Parathyroid adenoma (tissue), 2 donors: ENCODE data around the gene SMARCD3.

ENCODE experiments used
- H2AFZ ChIP-seq: fragments of 300-600 bp; sonication (generic); one replicate; pipeline ENCODE4 v1.7.0; 2017; ENCODE audit warnings: antibody characterized with exemption, mild to moderate bottlenecking
- H3K27ac ChIP-seq: fragments of 300-600 bp; sonication (generic); one replicate; pipeline ENCODE4 v1.7.0; 2017
- H3K27me3 ChIP-seq: fragments of 300-600 bp; sonication (generic); one replicate; pipeline ENCODE4 v1.7.0; 2017; ENCODE audit warnings: low read length; ENCODE audit not compliant: control insufficient read depth, insufficient read depth
- H3K36me3 ChIP-seq: fragments of 300-600 bp; sonication (generic); one replicate; pipeline ENCODE4 v1.7.0; 2017; ENCODE audit warnings: low read length; ENCODE audit not compliant: control insufficient read depth, insufficient read depth
- H3K4me1 ChIP-seq: fragments of 300-600 bp; sonication (generic); one replicate; pipeline ENCODE4 v1.7.0; 2017; ENCODE audit warnings: control low read depth
- H3K4me2 ChIP-seq: fragments of 300-600 bp; sonication (generic); one replicate; pipeline ENCODE4 v1.7.0; 2017; ENCODE audit warnings: low read length
- H3K4me3 ChIP-seq: fragments of 300-600 bp; sonication (generic); one replicate; pipeline ENCODE4 v1.7.0; 2017; ENCODE audit warnings: low read depth, low read length
- H3K79me2 ChIP-seq: fragments of 300-600 bp; sonication (generic); one replicate; pipeline ENCODE4 v1.7.0; 2017; ENCODE audit warnings: control low read depth
- H3K9ac ChIP-seq: fragments of 300-600 bp; sonication (generic); one replicate; pipeline ENCODE4 v1.7.0; 2017; ENCODE audit warnings: mild to moderate bottlenecking
- H3K9me3 ChIP-seq: fragments of 300-600 bp; sonication (generic); one replicate; pipeline ENCODE4 v1.7.0; 2017; ENCODE audit warnings: low read length; ENCODE audit not compliant: control insufficient read depth
- TF ChIP-seq, protein P1 (sequence below): fragments of 300-600 bp; sonication (generic); IDR thresholded peaks from one replicate; pipeline ENCODE4 v1.7.0; 2017; ENCODE audit warnings: antibody characterized with exemption, mild to moderate bottlenecking
- donor health status: primary hyperparathyroidism.

SMARCD3 gene

DNA sequence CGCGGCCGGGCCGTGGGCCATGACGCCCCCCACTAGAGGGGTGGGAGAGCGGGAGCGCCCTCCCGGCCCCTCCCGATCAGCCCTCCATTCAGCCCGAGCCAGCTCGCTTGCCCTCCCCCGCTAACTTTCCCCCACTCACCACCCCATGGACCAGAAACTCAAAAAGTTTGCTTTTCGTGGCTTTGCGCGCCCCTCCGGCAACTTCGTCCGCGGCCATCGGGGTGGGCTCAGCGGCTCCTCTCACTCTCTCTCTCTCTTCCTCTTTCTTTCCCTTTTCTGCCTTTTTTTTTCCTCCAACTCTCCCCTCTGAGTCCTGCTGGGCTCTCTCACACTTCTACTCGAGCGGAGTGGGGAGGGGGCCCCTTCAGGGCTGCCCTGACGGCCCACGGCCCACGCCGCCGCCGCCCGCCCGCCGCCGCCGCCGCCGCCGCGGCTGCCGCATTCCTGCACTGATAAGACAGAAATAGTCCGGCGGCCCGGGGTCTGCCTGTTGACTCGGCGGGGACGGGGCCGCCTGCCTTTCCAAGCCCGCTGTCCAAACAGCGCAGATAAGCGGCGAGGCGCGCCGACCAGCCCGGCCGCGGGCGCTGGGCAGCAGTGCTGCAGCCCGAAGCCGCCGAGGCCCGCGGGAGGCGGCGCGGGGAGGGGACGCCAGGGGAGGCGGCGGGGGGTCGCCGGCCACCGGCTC is at the start of gene SMARCD3:
Gene SMARCD3, minus strand, starts transcription at position 349 of the 688 bp plus-strand sequence. Its CDS starts 132 bp downstream, at position 217.
- H3K79me2 ChIP-seq, result no peaks in the 10 kb centered on the region
- no peaks in the 10 kb centered on the region for H3K36me3 ChIP-seq
- peak within 1 kb of the TSS; percentile 75 for H3K4me3 ChIP-seq
- no peaks in the 10 kb centered on the region for H3K27me3 ChIP-seq
- H3K9me3 ChIP-seq, result no peaks in the 10 kb centered on the region
- TF ChIP-seq, protein P1, sequence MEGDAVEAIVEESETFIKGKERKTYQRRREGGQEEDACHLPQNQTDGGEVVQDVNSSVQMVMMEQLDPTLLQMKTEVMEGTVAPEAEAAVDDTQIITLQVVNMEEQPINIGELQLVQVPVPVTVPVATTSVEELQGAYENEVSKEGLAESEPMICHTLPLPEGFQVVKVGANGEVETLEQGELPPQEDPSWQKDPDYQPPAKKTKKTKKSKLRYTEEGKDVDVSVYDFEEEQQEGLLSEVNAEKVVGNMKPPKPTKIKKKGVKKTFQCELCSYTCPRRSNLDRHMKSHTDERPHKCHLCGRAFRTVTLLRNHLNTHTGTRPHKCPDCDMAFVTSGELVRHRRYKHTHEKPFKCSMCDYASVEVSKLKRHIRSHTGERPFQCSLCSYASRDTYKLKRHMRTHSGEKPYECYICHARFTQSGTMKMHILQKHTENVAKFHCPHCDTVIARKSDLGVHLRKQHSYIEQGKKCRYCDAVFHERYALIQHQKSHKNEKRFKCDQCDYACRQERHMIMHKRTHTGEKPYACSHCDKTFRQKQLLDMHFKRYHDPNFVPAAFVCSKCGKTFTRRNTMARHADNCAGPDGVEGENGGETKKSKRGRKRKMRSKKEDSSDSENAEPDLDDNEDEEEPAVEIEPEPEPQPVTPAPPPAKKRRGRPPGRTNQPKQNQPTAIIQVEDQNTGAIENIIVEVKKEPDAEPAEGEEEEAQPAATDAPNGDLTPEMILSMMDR, result no peak
- peak within 1 kb of the TSS; percentile 90 for H2AFZ ChIP-seq
- H3K9ac ChIP-seq, result peak within 1 kb of the TSS; percentile 50
- H3K4me1 ChIP-seq, result peaks cover 35% of the 10 kb centered on the region
- peak within 1 kb of the TSS; percentile 95 for H3K4me2 ChIP-seq
- H3K27ac ChIP-seq, result peak within 1 kb of the TSS; percentile 89

DNA sequence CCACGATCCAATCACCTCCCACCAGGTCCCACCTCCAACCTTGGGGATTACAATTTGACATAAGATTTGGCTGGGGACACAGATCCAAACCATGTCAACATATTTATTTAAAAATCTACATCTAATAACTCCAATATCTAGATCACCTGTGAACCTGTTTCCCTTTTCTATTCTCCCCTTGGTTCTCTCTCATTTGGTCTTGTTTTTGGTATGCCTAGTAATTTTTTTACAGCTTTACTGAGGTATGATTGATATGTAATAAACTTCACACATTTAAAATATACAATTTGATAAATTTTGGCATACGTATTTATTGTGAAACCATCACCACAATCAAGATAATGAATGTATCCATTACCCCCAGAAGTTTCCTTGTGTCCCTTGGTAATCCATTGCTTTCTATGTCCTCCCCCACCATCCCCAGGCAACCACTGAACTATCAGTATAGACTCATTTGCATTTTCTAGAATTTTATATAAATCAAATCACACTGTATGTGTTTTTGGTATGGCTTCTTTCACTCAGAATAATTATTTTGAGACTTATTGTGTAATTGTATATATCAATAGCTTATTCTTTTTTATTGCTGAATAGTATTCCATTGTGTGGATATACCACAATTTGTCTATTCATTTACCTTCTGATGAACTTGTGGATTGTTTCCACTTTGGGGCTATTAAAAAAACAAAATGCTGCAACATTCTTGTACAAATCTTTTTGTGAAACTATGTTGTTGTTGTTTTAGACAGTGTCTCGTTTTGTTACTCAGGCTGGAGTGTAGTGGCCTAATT is 47.9 kb upstream of the SMARCD3 start:
- H3K4me1 ChIP-seq, result no peaks in the 10 kb centered on the region
- H3K4me3 ChIP-seq, result no peak overlapping the region
- no peaks in the 10 kb centered on the region for H3K36me3 ChIP-seq
- H2AFZ ChIP-seq, result no peak overlapping the region
- H3K4me2 ChIP-seq, result no peak overlapping the region
- H3K9me3 ChIP-seq, result no peaks in the 10 kb centered on the region
- H3K9ac ChIP-seq, result no peak overlapping the region
- H3K79me2 ChIP-seq, result no peaks in the 10 kb centered on the region
- TF ChIP-seq, protein P1, result no peak
- H3K27me3 ChIP-seq, result no peaks in the 10 kb centered on the region
- H3K27ac ChIP-seq, result no peak overlapping the region

DNA sequence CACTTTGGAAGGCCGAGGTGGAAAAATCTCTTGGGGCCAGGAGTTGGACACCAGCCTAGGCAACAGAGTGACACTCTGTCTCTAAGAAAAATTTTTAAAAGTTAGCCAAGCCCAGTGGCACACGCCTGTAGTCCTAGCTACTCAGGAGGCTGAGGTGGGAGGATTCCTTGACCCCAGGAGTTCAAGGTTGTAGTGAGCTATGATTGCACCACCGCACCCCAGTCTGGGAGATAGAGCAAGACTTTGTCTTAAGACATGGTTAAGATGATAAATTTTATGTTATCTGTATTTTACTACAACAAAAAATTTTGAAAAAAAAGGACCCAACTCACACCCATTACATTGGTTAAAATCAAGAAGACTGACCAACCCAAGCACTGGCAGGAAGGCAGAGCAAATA is 44.4 kb upstream of the SMARCD3 start:
- Histone ChIP-seq H3K4me1 (no peaks in the 10 kb centered on the region), H3K9ac (no peak overlapping the region), H3K27ac (no peak overlapping the region), H3K9me3 (no peaks in the 10 kb centered on the region), H3K36me3 (no peaks in the 10 kb centered on the region), H3K4me3 (no peak overlapping the region), H3K79me2 (no peaks in the 10 kb centered on the region), H3K4me2 (no peak overlapping the region), H3K27me3 (no peaks in the 10 kb centered on the region), H2AFZ (no peak overlapping the region)
- TF ChIP-seq, protein P1, result no peak

DNA sequence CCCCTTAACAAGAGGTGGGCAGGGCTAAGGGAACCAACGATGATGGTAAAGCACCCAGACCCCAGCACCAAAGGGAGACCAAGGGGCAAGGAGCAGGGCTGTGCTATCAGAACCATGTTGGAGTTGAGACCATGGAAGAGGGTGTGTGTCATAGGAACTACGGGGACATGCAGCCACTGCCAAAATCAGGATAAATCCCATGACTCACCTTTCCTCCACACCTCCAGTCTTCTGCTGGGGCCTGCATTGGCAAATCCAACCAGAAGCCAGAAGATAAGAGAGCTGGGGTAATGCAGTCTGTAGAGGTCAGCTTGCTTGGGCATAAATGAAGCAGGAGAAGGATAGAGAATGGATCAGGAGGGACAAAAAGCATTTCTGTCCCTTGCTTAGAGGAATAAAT is 42.7 kb upstream of the SMARCD3 start:
- Histone ChIP-seq H3K27me3 (no peaks in the 10 kb centered on the region), H3K9me3 (no peaks in the 10 kb centered on the region), H3K27ac (no peak overlapping the region), H3K4me2 (no peak overlapping the region), H3K9ac (no peak overlapping the region), H3K4me1 (no peaks in the 10 kb centered on the region), H3K4me3 (no peak overlapping the region), H2AFZ (no peak overlapping the region), H3K36me3 (no peaks in the 10 kb centered on the region), H3K79me2 (no peaks in the 10 kb centered on the region)
- TF ChIP-seq, protein P1, result no peak
